ENCODE measurements around the gene USP33. TPM values are rescaled to one million over a fixed set of nuclear protein-coding genes. Genes with fewer than 3 reads are reported as not detected.

The USP33 gene
- total and polyA plus RNA-seq, 2 of the 13 experiments (the other 11 are each of a cell fraction or from before 2014, with no cell fraction given), result 32.0 to 49.1 TPM

GRCh38 chr1:77779529-77780281 lies 20.1 kb upstream of the USP33 start, which contains the start of gene MIGA1 (continued):
- TF ChIP-seq KDM2A (CRISPR knock-in tag; IDR thresholded peaks at IDR 0.05; ENCODE audit: borderline replicate concordance, low read depth) (peak; percentile 85; the same call in 1 of the 2 replicates), TBP (CRISPR knock-in tag; IDR thresholded peaks at IDR 0.05) (no peak), ZNF558 (CRISPR knock-in tag; IDR thresholded peaks at IDR 0.05; ENCODE audit: borderline replicate concordance) (no peak), SATB2 (CRISPR knock-in tag; IDR thresholded peaks at IDR 0.05) (no peak), ZNF800 (CRISPR knock-in tag; IDR thresholded peaks at IDR 0.05) (no peak), TIGD3 (CRISPR knock-in tag; IDR thresholded peaks at IDR 0.05; ENCODE audit: borderline replicate concordance) (peak; percentile 56; the same call in 1 of the 2 replicates), MIXL1 (CRISPR knock-in tag; IDR thresholded peaks at IDR 0.05) (0 out of 2 replicates have a peak, but pooled peaks have one; percentile 51), ZBED4 (CRISPR knock-in tag; IDR thresholded peaks at IDR 0.05; ENCODE audit: borderline replicate concordance) (no peak), ESRRA (CRISPR knock-in tag; IDR thresholded peaks at IDR 0.05; ENCODE audit: low read depth) (no peak), PHF21A (CRISPR knock-in tag; IDR thresholded peaks at IDR 0.05) (no peak), ZNF569 (CRISPR knock-in tag; IDR thresholded peaks at IDR 0.05; ENCODE audit: borderline replicate concordance) (no peak), HNF4A (CRISPR knock-in tag; IDR thresholded peaks at IDR 0.05) (peak; percentile 64), SRY (CRISPR knock-in tag; IDR thresholded peaks at IDR 0.05) (no peak), ZNF670 (CRISPR knock-in tag; IDR thresholded peaks at IDR 0.05; ENCODE audit: borderline replicate concordance) (0 out of 2 replicates have a peak, but pooled peaks have one; percentile 57), FOXO4 (CRISPR knock-in tag; conservative IDR thresholded peaks at IDR 0.05) (no peak), ZMYM3 (CRISPR knock-in tag; IDR thresholded peaks at IDR 0.05) (no peak), MAFK (conservative IDR thresholded peaks at IDR 0.05 in 1 of 2, IDR thresholded peaks at IDR 0.05 in 1 of 2; ENCODE audit: low read length in 2 of 2) (no peak), ZNF280B (CRISPR knock-in tag; IDR thresholded peaks at IDR 0.05; ENCODE audit: borderline replicate concordance) (peak; percentile 35; the same call in 1 of the 2 replicates), NCOA2 (CRISPR knock-in tag; IDR thresholded peaks at IDR 0.05) (no peak)
